ENCODE measurements around the gene FAM174B.

DNA sequence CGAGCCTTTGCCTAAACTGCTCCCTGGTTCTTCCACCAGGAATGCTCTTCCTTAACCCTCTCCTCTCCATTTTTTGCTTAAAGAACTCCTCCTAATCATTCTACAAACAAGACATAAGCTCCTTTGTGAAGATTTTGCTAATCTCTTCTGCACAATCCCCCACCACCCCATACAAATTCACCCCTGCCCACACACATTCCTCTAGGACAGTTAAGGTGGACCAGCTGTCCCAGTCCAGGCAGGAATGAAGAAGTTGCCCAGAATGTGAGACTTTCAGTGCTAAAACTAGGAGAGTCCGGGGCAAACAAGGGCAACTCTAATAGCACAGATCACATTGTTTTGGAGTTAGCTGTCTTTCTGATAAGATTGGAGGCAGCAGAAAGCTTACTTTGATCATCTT is 13.9 kb upstream of the FAM174B start:
- TF ChIP-seq EZH2 (IDR thresholded peaks at IDR 0.05; ENCODE audit: low read depth, unreplicated experiment) (no peak), CREB1 (CRISPR knock-in tag; IDR thresholded peaks at IDR 0.05; ENCODE audit: low read depth) (no peak), JUNB (IDR thresholded peaks at IDR 0.05; ENCODE audit: unreplicated experiment) (no peak), POLR2AphosphoS5 (IDR thresholded peaks at IDR 0.05; ENCODE audit: low read depth) (no peak)
- TF ChIP-seq, protein P1, sequence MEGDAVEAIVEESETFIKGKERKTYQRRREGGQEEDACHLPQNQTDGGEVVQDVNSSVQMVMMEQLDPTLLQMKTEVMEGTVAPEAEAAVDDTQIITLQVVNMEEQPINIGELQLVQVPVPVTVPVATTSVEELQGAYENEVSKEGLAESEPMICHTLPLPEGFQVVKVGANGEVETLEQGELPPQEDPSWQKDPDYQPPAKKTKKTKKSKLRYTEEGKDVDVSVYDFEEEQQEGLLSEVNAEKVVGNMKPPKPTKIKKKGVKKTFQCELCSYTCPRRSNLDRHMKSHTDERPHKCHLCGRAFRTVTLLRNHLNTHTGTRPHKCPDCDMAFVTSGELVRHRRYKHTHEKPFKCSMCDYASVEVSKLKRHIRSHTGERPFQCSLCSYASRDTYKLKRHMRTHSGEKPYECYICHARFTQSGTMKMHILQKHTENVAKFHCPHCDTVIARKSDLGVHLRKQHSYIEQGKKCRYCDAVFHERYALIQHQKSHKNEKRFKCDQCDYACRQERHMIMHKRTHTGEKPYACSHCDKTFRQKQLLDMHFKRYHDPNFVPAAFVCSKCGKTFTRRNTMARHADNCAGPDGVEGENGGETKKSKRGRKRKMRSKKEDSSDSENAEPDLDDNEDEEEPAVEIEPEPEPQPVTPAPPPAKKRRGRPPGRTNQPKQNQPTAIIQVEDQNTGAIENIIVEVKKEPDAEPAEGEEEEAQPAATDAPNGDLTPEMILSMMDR (conservative IDR thresholded peaks at IDR 0.05; ENCODE audit: low read depth in 2 of 2), result no peak
- TF ChIP-seq, protein P2, sequence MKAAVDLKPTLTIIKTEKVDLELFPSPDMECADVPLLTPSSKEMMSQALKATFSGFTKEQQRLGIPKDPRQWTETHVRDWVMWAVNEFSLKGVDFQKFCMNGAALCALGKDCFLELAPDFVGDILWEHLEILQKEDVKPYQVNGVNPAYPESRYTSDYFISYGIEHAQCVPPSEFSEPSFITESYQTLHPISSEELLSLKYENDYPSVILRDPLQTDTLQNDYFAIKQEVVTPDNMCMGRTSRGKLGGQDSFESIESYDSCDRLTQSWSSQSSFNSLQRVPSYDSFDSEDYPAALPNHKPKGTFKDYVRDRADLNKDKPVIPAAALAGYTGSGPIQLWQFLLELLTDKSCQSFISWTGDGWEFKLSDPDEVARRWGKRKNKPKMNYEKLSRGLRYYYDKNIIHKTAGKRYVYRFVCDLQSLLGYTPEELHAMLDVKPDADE (IDR thresholded peaks at IDR 0.05), result no peak
- TF ChIP-seq, protein P3, sequence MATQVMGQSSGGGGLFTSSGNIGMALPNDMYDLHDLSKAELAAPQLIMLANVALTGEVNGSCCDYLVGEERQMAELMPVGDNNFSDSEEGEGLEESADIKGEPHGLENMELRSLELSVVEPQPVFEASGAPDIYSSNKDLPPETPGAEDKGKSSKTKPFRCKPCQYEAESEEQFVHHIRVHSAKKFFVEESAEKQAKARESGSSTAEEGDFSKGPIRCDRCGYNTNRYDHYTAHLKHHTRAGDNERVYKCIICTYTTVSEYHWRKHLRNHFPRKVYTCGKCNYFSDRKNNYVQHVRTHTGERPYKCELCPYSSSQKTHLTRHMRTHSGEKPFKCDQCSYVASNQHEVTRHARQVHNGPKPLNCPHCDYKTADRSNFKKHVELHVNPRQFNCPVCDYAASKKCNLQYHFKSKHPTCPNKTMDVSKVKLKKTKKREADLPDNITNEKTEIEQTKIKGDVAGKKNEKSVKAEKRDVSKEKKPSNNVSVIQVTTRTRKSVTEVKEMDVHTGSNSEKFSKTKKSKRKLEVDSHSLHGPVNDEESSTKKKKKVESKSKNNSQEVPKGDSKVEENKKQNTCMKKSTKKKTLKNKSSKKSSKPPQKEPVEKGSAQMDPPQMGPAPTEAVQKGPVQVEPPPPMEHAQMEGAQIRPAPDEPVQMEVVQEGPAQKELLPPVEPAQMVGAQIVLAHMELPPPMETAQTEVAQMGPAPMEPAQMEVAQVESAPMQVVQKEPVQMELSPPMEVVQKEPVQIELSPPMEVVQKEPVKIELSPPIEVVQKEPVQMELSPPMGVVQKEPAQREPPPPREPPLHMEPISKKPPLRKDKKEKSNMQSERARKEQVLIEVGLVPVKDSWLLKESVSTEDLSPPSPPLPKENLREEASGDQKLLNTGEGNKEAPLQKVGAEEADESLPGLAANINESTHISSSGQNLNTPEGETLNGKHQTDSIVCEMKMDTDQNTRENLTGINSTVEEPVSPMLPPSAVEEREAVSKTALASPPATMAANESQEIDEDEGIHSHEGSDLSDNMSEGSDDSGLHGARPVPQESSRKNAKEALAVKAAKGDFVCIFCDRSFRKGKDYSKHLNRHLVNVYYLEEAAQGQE (IDR thresholded peaks at IDR 0.05; ENCODE audit: unreplicated experiment), result no peak

Data from GM23338 (cell line).